Osteoblast (primary cell): Measurements from ENCODE around the gene STK32C. TPM values are rescaled to one million over a fixed set of nuclear protein-coding genes. Genes with fewer than 3 reads are reported as not detected.

Source experiments
- DNase-seq: peaks from one replicate; pipeline ENCODE4 v3.0.0; 2011; ENCODE audit warnings: low spot score, mixed read lengths; ENCODE audit not compliant: insufficient read length; ENCODE audit errors: missing footprints
- H2AFZ ChIP-seq: 2 replicates; pipeline ENCODE4 v1.6.0; 2011; ENCODE audit warnings: mild to moderate bottlenecking, low read length
- H3K27ac ChIP-seq: 2 replicates; pipeline ENCODE4 v1.5.1; 2011; ENCODE audit warnings: mild to moderate bottlenecking, low read depth, low read length, moderate library complexity
- H3K27me3 ChIP-seq: 2 replicates; pipeline ENCODE4 v1.6.0; 2012; ENCODE audit warnings: mild to moderate bottlenecking, control low read depth, inconsistent platforms, low read length, moderate library complexity; ENCODE audit not compliant: insufficient read depth
- H3K36me3 ChIP-seq: 2 replicates; pipeline ENCODE4 v1.5.1; 2011; ENCODE audit warnings: mild to moderate bottlenecking, low read length, control low read depth, moderate library complexity; ENCODE audit not compliant: insufficient read depth
- H3K4me1 ChIP-seq: 2 replicates; pipeline ENCODE4 v1.5.1; 2011; ENCODE audit warnings: mild to moderate bottlenecking, low read length, control low read depth, moderate library complexity; ENCODE audit not compliant: insufficient read depth
- H3K4me2 ChIP-seq: 2 replicates; pipeline ENCODE4 v1.6.0; 2011; ENCODE audit warnings: mild to moderate bottlenecking, low read length; ENCODE audit not compliant: insufficient read depth
- H3K4me3 ChIP-seq: fragments of 200-600 bp; sonication (generic); 3 replicates; pipeline ENCODE4 v1.5.1; 2012; ENCODE audit warnings: mild to moderate bottlenecking, low read length, inconsistent platforms; ENCODE audit not compliant: insufficient read depth
- H3K79me2 ChIP-seq: 2 replicates; pipeline ENCODE4 v1.6.0; 2012; ENCODE audit warnings: mild to moderate bottlenecking, low read length, control low read depth, inconsistent platforms; ENCODE audit not compliant: insufficient read depth
- H3K9me3 ChIP-seq: 2 replicates; pipeline ENCODE4 v1.5.1; 2011; ENCODE audit warnings: low read depth, low read length, control low read depth
- H4K20me1 ChIP-seq: 2 replicates; pipeline ENCODE4 v1.6.0; 2012; ENCODE audit warnings: mild to moderate bottlenecking, low read length, control low read depth; ENCODE audit not compliant: insufficient read depth
- CTCF ChIP-seq: IDR thresholded peaks from 2 replicates; pipeline ENCODE4 v1.5.1; 2011; ENCODE audit warnings: mild to moderate bottlenecking, low read depth, low read length, moderate library complexity; ENCODE audit errors: extremely low read depth
- total RNA-seq: library from RNA; depleted of rRNA; stranded (reverse); fragments of >200 nt; gene quantifications from 2 replicates; pipeline ENCODE4 v1.2.3, GENCODE V29; 2012

Gene STK32C
- total RNA-seq, 1 donor = 14.5 TPM

GRCh38 chr10:132212816-132213215, 94.9 kb downstream of the STK32C start:
- no peaks in the 10 kb centered on the region for H3K4me1 ChIP-seq
- TF ChIP-seq CTCF = no peak

GRCh38 chr10:132211246-132211645, 96.5 kb downstream of the STK32C start:
- H4K20me1 ChIP-seq = no peaks in the 10 kb centered on the region
- no peak overlapping the region for H2AFZ ChIP-seq
- H3K27me3 ChIP-seq = no peaks in the 10 kb centered on the region
- H3K4me3 ChIP-seq = no peak overlapping the region
- H3K4me1 ChIP-seq = no peaks in the 10 kb centered on the region
- H3K36me3 ChIP-seq = no peaks in the 10 kb centered on the region
- H3K9me3 ChIP-seq = no peaks in the 10 kb centered on the region
- H3K27ac ChIP-seq = no peak overlapping the region
- no peak for TF ChIP-seq CTCF
- H3K79me2 ChIP-seq = no peaks in the 10 kb centered on the region
- DNase-seq = no peak
- H3K4me2 ChIP-seq = no peak overlapping the region

More at GRCh38 chr10:132212816-132213215, 94.9 kb downstream of the STK32C start:
- H3K4me2 ChIP-seq = no peak overlapping the region
- H3K36me3 ChIP-seq = no peaks in the 10 kb centered on the region
- no peak overlapping the region for H3K4me3 ChIP-seq
- no peak overlapping the region for H2AFZ ChIP-seq
- no peaks in the 10 kb centered on the region for H4K20me1 ChIP-seq
- DNase-seq = peak; percentile 71
- H3K27ac ChIP-seq = no peak overlapping the region
- H3K79me2 ChIP-seq = no peaks in the 10 kb centered on the region
- H3K9me3 ChIP-seq = no peaks in the 10 kb centered on the region
- no peaks in the 10 kb centered on the region for H3K27me3 ChIP-seq

GRCh38 chr10:132210766-132211165, 97.0 kb downstream of the STK32C start:
- H3K79me2 ChIP-seq = no peaks in the 10 kb centered on the region
- DNase-seq = peak; percentile 72
- H3K27me3 ChIP-seq = no peaks in the 10 kb centered on the region
- H4K20me1 ChIP-seq = no peaks in the 10 kb centered on the region
- H3K9me3 ChIP-seq = no peaks in the 10 kb centered on the region
- no peaks in the 10 kb centered on the region for H3K36me3 ChIP-seq
- no peak overlapping the region for H3K4me2 ChIP-seq
- no peak overlapping the region for H2AFZ ChIP-seq
- no peak overlapping the region for H3K4me3 ChIP-seq
- TF ChIP-seq CTCF = no peak
- no peak overlapping the region for H3K27ac ChIP-seq
- H3K4me1 ChIP-seq = no peaks in the 10 kb centered on the region

GRCh38 chr10:132209978-132210530, 97.7 kb downstream of the STK32C start:
- Histone ChIP-seq H4K20me1 (no peaks in the 10 kb centered on the region), H3K4me2 (no peak overlapping the region), H3K27ac (no peak overlapping the region), H3K36me3 (no peaks in the 10 kb centered on the region), H3K4me3 (no peak overlapping the region), H3K27me3 (no peaks in the 10 kb centered on the region), H3K9me3 (no peaks in the 10 kb centered on the region), H3K4me1 (no peaks in the 10 kb centered on the region), H3K79me2 (no peaks in the 10 kb centered on the region), H2AFZ (no peak overlapping the region)
- DNase-seq = peak; percentile 83
- no peak for TF ChIP-seq CTCF
